HG03135 (cell line): Measurements from ENCODE around the gene GNAT2.
"Not testable (repeated sequence)": the region's sequence is repeated elsewhere in the genome, so short reads cannot be mapped to it uniquely, and the experiment has no call there.

Experiments used
- ATAC-seq: cut with Tn5 transposase; IDR thresholded peaks from one replicate; pipeline ENCODE4 v1.9.1; 2021; ENCODE audit warnings: mild to moderate bottlenecking, moderate library complexity; ENCODE audit not compliant: unreplicated experiment

GNAT2 gene

GRCh38 chr1:109619576-109620400 is at the start of gene GNAT2, which contains the start of gene AMPD2:
Gene GNAT2, minus strand, starts transcription at chr1:109619616. Its CDS starts 6,746 bp downstream, at chr1:109612870.
Gene AMPD2, plus strand, starts transcription at chr1:109619837. Its CDS starts 1,339 bp downstream, at chr1:109621176.
- peak; percentile 50 for ATAC-seq

- peak; percentile 43 for ATAC-seq
Observed at GRCh38 chr1:109668123-109668775, 48.8 kb upstream of the GNAT2 start.

- peak; percentile 85 for ATAC-seq
Observed at GRCh38 chr1:109667452-109668122, 48.2 kb upstream of the GNAT2 start, which contains the start of gene GSTM2. Gene GSTM2, plus strand, starts transcription at chr1:109668057. Its CDS starts 59 bp downstream, at chr1:109668116.

- ATAC-seq: no peak
Observed at GRCh38 chr1:109664671-109665070, 45.3 kb upstream of the GNAT2 start.

- ATAC-seq: no peak
Observed at GRCh38 chr1:109661391-109661790, 42.0 kb upstream of the GNAT2 start.

- not testable (repeated sequence) for ATAC-seq
Observed at GRCh38 chr1:109660691-109661026, 41.2 kb upstream of the GNAT2 start.

GRCh38 chr1:109659997-109660690 is 40.7 kb upstream of the GNAT2 start:
- no peak for ATAC-seq

- no peak for ATAC-seq
Observed at GRCh38 chr1:109659145-109659544, 39.7 kb upstream of the GNAT2 start.

- no peak for ATAC-seq
Observed at GRCh38 chr1:109658533-109659042, 39.2 kb upstream of the GNAT2 start.

- ATAC-seq: no peak
Observed at GRCh38 chr1:109657970-109658369, 38.6 kb upstream of the GNAT2 start.

GRCh38 chr1:109657395-109657794 is 38.0 kb upstream of the GNAT2 start:
- no peak for ATAC-seq

GRCh38 chr1:109655615-109656519 is 36.5 kb upstream of the GNAT2 start, which contains the start of gene GSTM4:
Gene GSTM4, plus strand, starts transcription at chr1:109656099. Its CDS starts 291 bp downstream, at chr1:109656390.
- ATAC-seq: peak; percentile 84

- ATAC-seq: no peak
Observed at GRCh38 chr1:109654519-109654918, 35.1 kb upstream of the GNAT2 start.

GRCh38 chr1:109653306-109653705 is 33.9 kb upstream of the GNAT2 start:
- ATAC-seq: no peak

GRCh38 chr1:109652402-109652801 is 33.0 kb upstream of the GNAT2 start:
- no peak for ATAC-seq

- no peak for ATAC-seq
Observed at GRCh38 chr1:109650609-109651008, 31.2 kb upstream of the GNAT2 start.

- no peak for ATAC-seq
Observed at GRCh38 chr1:109649491-109649914, 30.1 kb upstream of the GNAT2 start.

- ATAC-seq: no peak
Observed at GRCh38 chr1:109644670-109645069, 25.3 kb upstream of the GNAT2 start.

GRCh38 chr1:109643385-109644230 is 24.2 kb upstream of the GNAT2 start:
- peak; percentile 88 for ATAC-seq
